GM19239 (cell line): Measurements from ENCODE around the gene SSR1.
A peak's percentile ranks its signal among the peaks of the same experiment; 100 is the strongest.
"Not testable (repeated sequence)": the region's sequence is repeated elsewhere in the genome, so short reads cannot be mapped to it uniquely, and the experiment has no call there.

Experiments
- DNase-seq: peaks from one replicate; pipeline ENCODE4 v3.0.0; 2011; ENCODE audit warnings: low spot score; ENCODE audit not compliant: insufficient read length
- FAIRE-seq: peaks from 2 replicates; lab custom pipeline; 2011; peaks lifted over from hg19 to GRCh38; lab: Jason Lieb, UNC

Gene SSR1

DNA sequence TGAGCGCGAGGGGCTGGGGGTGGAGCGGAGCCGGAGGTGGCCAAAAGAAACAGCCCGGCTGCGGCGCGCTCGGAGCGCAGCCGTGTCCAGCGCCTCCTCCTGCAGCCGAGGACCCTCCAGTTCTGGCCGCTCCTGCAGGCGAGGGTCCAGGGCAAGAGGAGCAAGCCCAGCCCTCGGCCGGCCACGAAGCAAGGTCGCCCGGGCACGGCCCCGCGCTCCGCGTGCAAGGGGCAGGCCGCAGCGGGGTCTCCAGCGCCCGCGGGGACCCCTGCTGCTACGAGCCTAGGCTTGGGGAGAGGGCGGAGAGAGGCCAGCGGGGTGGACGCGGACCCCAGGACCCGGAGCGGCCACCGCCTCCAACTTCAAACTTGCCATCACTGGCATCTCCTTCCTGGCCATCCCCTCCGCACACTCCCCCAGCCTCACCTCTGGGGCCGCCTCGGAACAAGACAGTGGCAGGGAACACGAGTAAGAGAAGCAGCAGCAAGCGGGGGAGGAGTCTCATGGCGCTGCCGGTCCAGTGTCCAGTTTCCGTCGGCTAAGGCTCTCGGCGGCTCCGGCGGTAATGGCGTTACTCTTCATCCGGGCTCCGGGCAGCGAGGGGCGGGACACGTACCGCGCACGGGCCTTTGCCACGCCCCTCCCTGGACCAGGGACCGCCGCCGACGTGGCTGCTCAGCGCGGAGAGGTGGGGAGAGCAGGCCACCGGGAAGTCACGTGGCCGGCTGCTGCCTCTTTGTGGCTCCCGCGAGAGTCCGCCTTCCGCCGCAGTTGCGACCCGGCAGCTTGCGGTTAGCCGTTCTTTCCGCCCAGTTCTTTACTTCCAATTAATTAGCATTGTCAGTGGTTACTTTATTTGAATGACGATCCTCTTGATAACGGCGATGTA, at the start of gene SSR1:
Gene SSR1, minus strand, starts transcription at position 584 of the 889 bp plus-strand sequence. Its CDS starts 79 bp downstream, at position 505.
- DNase-seq (peak; percentile 99), FAIRE-seq (peak; percentile 90)

DNA sequence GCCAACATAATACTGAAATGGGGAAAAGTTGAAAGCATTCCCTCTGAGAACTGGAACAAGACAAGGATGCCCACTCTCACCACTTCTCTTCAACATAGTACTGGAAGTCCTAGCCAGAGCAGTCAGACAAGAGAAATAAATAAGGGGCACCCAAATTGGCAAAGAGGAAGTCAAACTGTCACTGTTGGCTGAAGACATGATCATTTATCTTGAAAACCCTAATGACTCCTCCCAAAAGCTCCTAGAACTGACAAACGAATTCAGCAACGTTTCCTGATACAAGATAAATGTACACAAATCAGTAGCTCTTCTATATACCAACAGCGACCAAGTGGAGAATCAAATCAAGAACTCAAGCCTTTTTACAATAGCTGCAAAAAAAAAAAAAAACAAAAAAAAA, 38.9 kb upstream of the SSR1 start:
- not testable (repeated sequence) for DNase-seq, FAIRE-seq

DNA sequence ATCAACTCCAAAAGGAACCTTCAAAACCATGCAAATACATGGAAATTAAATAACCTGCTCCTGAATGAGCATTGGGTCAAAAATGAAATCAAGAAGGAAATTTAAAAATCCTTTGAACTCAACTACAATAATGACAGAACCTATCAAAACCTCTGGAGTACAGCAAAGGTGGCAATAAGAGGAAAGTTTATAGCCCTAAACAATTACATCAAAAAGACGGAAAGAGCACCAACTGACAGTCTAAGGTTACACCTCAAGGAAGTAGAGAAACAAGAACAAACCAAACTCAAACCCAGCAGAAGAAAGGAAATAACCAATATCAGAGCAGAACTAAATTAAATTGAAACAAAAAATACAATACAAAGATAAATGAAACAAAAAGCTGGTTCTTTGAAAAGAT, 37.6 kb upstream of the SSR1 start:
- DNase-seq, FAIRE-seq: not testable (repeated sequence)

DNA sequence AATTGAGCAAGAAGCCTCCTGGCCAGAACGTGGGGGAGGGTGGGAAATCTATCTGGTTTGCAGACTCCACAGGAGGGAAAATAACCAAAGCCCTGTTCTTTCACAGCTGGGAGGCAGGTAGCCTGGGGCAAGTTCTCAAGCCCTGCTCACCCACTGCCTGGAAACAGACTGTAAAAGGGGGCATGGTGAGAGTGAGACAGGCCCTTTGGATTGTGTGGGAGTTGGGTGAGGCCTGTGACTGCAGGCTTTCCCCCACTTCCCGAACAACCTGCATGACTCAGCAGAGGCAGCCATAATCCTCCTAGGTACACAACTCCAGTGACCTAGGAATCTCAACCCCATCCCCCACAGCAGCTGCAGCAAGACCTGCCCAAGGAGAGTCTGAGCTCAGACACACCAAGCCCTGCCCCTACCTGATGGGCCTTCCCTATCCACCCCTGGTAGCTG, 34.6 kb upstream of the SSR1 start:
- FAIRE-seq, DNase-seq: not testable (repeated sequence)

DNA sequence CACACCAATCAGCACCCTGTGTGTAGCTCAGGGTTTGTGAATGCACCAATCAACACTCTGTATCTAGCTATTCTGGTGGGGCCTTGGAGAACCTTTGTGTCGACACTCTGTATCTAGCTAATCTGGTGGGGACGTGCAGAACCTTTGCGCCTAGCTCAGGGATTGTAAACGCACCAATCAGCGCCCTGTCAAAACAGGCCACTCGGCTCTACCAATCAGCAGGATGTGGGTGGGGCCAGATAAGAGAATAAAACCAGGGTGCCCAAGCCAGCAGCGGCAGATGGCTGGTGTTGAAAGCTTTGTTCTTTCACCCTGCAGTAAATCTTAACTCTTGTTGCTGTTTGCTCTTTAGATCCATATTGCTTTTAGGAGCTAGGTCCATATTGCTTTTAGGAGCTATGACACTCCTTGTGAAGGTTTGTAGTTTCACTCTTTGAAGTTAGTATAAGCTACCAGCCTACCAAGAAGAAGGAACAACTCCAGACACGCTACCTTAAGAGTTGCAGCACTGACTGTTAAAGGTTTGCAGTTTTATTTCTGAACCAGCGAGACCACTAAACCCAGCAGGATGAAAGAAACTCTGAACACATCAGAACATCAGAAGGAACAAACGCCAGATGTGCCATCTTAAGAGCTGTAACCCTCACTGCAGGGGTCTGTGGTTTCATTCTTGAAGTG, 31.9 kb upstream of the SSR1 start:
- not testable (repeated sequence) for FAIRE-seq, DNase-seq

DNA sequence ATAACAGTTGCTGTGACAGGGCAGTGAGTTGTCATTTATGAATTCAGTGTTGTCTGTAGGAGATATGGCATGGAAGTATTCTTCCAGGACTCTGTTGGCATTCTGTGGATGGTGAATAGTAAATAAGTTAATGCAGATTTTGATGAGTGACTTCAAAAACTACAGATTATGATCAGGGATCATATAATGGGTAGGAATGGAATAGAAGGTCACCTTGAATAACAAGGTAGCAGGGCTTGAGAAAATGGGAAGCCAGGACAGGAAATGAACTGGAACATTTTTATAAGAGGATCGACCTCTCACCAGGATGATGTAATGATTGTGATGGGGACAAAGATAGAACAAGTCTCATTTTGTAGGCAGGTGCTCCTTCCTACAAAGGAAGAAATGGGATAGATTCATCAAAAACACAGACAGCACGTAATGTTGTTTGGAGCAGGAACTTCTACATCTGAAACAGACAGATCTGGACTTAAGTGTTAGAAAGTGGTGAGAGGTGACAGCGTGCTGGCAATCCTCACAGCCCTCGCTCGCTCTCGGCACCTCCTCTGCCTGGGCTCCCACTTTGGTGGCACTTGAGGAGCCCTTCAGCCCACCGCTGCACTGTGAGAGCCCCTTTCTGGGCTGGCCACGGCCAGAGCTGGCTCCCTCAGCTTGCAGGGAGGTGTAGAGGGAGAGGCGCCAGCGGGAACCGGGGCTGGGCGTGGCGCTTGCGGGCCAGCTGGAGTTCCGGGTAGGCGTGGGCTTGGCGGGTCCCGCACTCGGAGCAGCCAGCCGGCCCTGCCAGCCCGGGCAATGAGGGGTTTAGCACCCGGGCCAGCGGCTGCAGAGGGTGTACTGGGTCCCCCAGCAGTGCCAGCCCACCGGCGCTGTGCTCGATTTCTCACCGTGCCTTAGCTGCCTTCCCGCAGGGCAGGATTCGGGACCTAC, 30.8 kb upstream of the SSR1 start:
- DNase-seq = no peak
- FAIRE-seq = no peak

DNA sequence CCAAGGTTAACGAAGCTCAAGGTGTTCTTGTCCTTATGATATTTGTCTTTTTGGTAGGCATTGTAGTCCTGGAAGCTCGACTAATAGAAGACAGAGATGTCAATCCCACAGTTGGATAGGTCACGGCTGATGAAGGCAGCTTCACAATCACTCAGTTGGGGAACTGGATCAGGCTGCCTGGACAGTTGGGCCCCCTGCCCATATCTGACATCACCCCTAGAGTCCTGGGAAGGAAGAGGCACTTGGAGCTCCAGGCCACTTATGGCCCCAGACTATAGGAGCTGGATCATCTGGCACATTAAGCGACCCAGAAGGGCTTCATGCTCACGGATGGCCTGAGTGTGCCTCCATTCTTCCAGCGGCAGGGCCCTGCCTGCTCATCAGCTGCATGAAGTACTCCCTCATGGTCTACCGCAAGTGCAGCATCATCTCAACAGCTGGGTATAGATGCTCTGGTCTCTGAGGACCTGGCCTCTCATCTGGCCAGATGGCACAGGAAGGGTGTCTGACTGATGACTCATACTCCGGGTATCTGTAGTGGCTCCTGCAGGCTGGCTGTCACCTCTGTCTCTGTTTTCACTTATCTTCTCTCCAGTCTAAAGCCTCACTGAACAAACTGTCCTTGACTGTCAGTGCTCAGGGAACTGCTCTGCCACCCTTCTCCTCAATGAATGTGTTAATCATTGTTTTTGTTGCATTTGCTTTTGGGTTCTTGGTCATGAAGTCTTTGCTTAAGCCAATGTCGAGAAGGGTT, 29.2 kb upstream of the SSR1 start:
- DNase-seq (no peak), FAIRE-seq (no peak)

DNA sequence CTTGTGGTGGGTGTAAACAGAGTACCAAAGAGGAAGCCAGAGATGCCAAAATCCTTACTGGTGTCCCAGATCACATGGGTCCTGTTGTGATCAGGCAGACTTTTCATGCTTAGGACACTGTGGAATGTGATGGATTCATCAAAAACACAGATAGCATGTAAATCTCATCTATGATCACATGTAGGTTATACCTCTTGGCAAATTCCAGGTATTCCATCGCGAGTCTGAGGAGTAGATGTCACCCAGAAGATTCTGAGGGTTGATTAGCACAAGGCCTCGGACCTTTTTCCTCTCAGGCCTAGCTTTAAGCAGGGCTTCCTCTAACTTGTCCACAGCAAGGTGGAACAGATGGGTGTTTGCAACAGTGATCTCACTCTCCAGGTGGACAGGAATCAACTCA, 28.3 kb upstream of the SSR1 start:
- no peak for DNase-seq
- no peak for FAIRE-seq

DNA sequence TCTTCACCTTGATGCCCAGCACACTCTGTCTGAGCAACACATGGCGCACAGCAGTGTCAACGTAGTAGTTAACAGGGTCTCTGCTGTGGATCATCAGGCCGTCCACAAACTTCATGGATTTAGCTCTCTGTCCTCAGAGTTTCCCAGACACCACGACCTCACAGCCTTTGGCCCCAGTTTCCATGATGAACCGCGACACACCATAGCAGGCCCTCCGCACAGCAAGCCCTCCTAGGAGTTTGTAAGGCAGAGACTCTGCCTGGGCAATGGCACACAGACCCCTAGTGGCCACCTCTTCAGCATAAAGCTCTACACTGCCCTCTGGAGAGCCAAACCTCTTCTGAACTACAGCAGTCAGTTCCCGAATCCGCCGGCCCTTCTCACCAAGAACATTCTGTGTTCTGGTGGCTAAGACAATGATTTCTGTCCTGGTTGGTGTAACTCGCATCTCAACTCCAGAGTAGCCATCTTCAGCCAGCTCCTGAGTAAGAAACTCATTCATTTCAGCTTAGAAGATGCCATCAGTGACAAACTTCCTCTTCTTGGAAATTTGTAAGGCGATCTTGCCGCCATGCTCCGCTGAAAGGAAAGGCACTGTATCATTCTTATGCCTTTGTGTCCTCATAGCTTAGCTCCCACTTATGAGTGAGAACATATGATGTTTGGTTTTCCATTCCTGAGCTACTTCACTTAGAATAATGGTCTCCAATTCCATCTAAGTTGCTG, 26.2 kb upstream of the SSR1 start:
- DNase-seq, FAIRE-seq: not testable (repeated sequence)

DNA sequence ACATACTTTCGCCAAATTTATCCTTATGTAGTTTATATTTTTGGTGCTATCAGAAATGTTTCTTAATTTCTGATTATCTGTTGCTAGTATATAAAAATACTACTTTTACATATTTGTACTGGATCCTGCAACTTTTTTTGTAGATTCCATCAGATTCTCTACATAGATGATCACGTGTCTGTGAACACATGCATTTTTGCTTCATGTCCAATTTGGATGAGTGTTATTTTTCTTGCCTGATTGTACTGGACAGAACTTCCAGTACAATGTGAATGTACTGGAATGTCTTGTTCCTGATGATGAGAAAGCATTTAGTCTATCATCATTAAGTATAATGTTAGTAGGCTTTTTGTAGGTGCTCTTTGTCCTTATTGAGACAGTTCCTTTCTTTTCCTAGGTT, 25.0 kb upstream of the SSR1 start:
- FAIRE-seq = no peak

DNA sequence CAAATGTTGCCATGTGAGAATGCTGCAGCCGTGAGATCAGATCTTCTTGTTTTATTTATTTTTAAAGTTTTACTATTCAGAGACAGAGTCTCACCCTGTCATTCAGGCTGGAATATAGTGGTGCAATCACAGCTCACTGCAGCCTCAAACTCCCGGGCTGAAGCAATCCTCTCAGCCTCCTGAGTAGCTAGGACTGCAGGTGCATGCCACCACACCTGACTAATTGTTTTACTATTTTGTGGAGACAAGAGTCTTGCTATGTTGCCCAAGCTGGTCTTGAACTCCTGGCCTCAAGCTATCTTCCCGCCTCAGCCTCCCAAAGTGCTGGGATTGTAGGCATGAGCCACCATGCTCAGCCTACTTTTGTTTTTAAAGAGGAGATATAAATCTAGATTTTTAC, 22.5 kb upstream of the SSR1 start:
- DNase-seq (no peak), FAIRE-seq (no peak)

More for the DNA sequence above, 25.0 kb upstream of the SSR1 start:
- DNase-seq = no peak

DNA sequence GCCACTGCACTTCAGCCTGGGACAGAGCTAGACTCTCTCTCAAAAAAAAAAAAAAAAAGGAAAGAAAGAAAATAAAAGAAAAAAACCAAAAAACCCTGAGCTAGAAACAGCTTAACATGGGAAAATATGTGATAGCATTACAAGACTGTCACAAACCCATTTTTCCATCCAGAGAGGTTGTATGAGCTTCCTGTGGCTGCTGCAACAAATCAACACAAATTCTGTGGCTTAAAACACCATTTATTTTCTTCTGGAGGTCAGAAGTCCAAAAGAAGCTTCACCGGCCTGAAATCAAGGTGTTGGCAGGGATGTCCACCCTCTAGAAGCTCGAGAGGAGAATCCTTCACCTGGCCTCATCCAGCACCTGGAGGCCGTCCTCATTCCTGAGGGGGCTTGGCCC, 21.7 kb upstream of the SSR1 start:
- DNase-seq (no peak), FAIRE-seq (no peak)

DNA sequence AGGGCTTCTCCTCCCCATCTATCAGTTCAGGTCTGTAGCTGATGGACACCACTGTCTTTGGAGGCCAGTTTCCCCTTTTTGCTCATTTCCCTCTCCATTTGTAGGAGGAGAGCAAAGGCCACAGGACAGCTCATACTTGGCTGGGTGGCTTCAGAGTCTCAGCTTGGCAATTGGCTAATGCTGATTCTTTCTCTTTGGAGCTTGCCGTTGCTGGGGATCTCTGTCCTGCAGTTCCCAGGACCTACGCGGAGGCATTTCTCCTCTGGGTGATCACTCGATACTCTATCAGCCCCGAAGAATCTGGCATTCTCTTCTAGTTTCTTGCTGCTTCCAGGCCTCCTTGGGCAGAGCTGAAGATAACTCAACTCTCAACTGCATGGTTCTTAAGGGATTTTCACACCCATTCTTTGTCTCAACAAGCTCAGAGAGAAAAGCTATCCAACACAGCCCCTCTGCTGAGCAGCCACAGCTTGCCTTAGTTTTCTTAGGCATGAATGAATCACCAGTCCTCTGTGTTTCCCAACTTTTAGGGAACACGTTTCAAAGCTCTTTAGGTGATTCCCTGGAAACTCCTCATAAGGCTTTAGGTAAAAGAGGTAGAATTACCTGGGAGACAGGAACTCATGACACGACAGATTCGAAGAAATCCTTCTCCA, 19.2 kb upstream of the SSR1 start:
- DNase-seq (no peak), FAIRE-seq (no peak)

DNA sequence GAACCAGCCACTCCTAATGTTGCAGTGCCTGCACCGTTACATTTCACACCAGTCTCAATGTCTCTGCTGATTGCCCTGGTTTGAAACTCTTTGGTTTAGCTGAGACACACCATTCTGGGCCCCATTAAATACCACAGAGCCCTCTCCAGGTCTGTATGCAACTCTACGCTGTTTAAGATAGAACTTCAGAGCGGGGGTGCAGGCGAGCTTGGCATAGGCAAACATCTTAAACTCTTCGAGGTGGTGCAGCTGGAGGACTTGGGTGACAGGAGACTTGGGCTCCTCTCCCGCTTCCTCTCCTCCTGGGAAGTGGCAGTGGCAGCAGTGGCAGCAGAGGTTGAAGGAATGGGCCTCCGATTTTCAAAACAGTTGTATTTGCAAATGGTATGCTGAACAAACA, 18.5 kb upstream of the SSR1 start:
- FAIRE-seq (no peak), DNase-seq (no peak)

DNA sequence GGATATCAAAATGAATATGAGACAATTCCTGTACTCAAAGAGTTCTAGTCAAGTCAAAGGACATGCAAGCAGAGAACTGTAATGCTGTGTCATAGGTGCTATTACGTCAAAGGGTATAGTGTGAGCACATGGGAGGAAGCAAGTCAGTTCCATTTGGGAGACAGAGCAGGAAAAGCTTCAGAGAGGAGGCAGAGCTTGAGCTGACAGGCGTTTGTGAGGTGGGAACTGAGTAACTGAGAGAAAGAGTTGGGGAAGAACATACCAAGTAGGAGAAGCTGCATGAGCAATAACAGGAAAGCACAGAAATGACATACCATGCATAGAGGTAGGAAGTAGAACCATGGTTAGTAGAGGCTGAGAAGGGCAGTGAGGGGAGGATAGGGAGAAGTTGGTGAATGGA, 15.2 kb upstream of the SSR1 start:
- DNase-seq (no peak), FAIRE-seq (no peak)

DNA sequence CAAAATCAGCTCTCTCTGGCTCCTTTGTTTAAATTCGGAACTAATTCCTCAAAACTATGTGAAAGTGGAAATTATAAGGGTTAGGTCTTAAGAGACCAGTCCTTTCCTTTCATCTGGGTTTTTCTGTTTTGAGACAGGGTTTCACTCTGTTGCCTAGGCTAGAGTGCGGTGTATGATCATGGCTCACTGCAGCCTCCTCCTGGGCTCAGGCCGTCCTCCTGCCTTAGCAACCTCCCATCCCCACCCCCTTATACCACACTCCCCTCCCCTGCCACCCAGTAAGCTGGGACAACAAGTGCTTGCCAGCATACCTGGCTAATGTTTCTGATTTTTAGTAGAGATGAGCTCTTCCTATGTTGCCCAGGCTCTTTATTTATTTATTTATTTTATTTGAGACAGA, 12.8 kb upstream of the SSR1 start:
- FAIRE-seq = no peak

DNA sequence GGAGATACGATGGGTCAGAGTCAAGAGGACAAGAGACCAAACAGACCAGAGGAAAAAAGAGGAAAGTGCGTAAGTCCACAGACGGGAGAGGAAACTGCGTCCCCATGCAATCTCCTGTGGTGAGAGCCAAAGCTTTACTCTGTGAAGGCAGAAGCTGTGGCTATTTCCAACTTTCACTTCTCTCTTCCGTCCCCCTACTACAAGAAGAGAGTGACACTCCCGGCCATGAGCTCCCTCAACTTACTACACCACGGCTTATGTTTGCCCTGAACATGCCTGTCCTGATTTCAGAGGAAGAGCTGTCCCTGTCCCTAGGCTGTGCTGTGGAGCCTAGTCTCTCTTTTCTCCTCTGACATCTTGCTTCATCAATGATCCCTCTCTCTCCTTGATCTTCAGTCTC, 11.5 kb upstream of the SSR1 start:
- FAIRE-seq (no peak), DNase-seq (no peak)

More for the DNA sequence above, 12.8 kb upstream of the SSR1 start:
- no peak for DNase-seq

DNA sequence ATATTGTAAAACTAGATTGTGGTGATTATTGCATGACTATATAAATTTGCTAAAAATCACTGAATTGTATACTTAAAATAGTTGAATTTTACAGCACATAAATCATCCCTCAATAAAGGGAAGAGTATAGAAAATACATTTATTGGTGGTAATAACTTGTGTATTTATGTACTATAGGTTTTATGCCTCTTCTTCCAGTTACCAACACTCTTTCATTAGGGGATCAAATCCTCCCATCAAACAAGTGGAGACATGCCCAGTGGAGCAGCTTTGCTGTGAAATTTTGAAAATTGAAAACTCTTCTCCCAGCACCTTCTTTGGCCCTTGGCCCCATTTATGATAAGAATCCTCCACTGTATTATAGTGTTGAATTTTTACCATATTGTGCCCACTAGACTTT, 10.1 kb upstream of the SSR1 start:
- DNase-seq (no peak), FAIRE-seq (no peak)
